SK-N-SH (cell line): ENCODE measurements around the gene TSPAN15. TPM values are rescaled to one million over a fixed set of nuclear protein-coding genes. Genes with fewer than 3 reads are reported as not detected.
A peak's percentile ranks its signal among the peaks of the same experiment; 100 is the strongest.

Source experiments
- CTCF ChIA-PET: fragments of 300-600, 350-600 bp; formaldehyde crosslinking; extraction: SDS; loops from one replicate; lab custom pipeline; 2021; lab: Yijun Ruan, JAX
- POLR2A ChIA-PET: fragments of 350-600 bp; sonication (Branson Sonifier 250); formaldehyde crosslinking; extraction: SDS; loops from one replicate; lab custom pipeline; 2020; ENCODE audit warnings: antibody characterized with exemption, inconsistent platforms; lab: Yijun Ruan, JAX
- DNase-seq: peaks from one replicate; pipeline ENCODE4 v3.0.0; 2012
- H2AFZ ChIP-seq: fragments of 200-600 bp; sonication (generic); 2 replicates; pipeline ENCODE4 v1.8.1; 2016; ENCODE audit warnings: antibody characterized with exemption, mild to moderate bottlenecking, low read depth
- H3F3A ChIP-seq: fragments of 200-600 bp; sonication (generic); replicated peaks from 2 replicates; pipeline ENCODE3; 2016; ENCODE audit warnings: antibody characterized with exemption, mild to moderate bottlenecking; ENCODE audit not compliant: insufficient read depth
- H3K27ac ChIP-seq, 2 experiments: fragments of 200-500 bp in 1 of 2; fragments of 200-600 bp in 1 of 2; sonication (Bioruptor generic) in 1 of 2; sonication (generic), shearing (Covaris generic) in 1 of 2; 2 replicates each; pipeline versions ENCODE4 v1.5.1 to v1.6.1; 2014 to 2016; ENCODE audit warnings: low read depth in 2 of 2, inconsistent platforms in 1 of 2, low read length in 1 of 2, mild to moderate bottlenecking in 1 of 2, mixed read lengths in 1 of 2
- H3K27me3 ChIP-seq: fragments of 200-600 bp; sonication (generic), shearing (Covaris generic); 2 replicates; pipeline ENCODE4 v1.6.1; 2016; ENCODE audit warnings: mixed run types; ENCODE audit not compliant: insufficient read depth
- H3K36me3 ChIP-seq, 2 experiments: fragments of 200-500 bp in 1 of 2; fragments of 200-600 bp in 1 of 2; sonication (Bioruptor generic) in 1 of 2; sonication (generic) in 1 of 2; replicated peaks in 1 of 2; 2 replicates each; pipeline versions ENCODE3 to v1.5.1; 2014 to 2016; ENCODE audit warnings: low read length in 1 of 2, mild to moderate bottlenecking in 1 of 2; ENCODE audit not compliant: insufficient read depth in 2 of 2, control insufficient read depth in 1 of 2
- H3K4me1 ChIP-seq, 2 experiments: fragments of 200-500 bp in 1 of 2; fragments of 200-600 bp in 1 of 2; sonication (Bioruptor generic) in 1 of 2; sonication (generic), shearing (Covaris generic) in 1 of 2; 2 replicates each; pipeline versions ENCODE4 v1.5.1 to v1.6.1; 2014 to 2016; ENCODE audit warnings: low read depth in 1 of 2, low read length in 1 of 2, mixed run types in 1 of 2; ENCODE audit not compliant: insufficient read depth in 2 of 2, control insufficient read depth in 1 of 2
- H3K4me2 ChIP-seq: fragments of 200-600 bp; sonication (generic), shearing (Covaris generic); 2 replicates; pipeline ENCODE4 v1.6.1; 2017; ENCODE audit warnings: mixed run types
- H3K4me3 ChIP-seq, 2 experiments: fragments of 200-500 bp in 1 of 2; fragments of 200-600 bp in 1 of 2; sonication (Bioruptor generic) in 1 of 2; sonication (generic), shearing (Covaris generic) in 1 of 2; 2 replicates each; pipeline versions ENCODE4 v1.5.1 to v1.8.1; 2014 to 2016; ENCODE audit warnings: low read depth in 2 of 2, inconsistent platforms in 1 of 2, low read length in 1 of 2, mild to moderate bottlenecking in 1 of 2, mixed read lengths in 1 of 2, moderate library complexity in 1 of 2
- H3K79me2 ChIP-seq: fragments of 200-600 bp; sonication (generic); 2 replicates; pipeline ENCODE4 v1.8.1; 2017; ENCODE audit warnings: mild to moderate bottlenecking; ENCODE audit not compliant: insufficient read depth
- H3K9ac ChIP-seq: fragments of 200-600 bp; sonication (generic); 2 replicates; pipeline ENCODE4 v1.6.1; 2017; ENCODE audit warnings: mixed run types
- H3K9me2 ChIP-seq: fragments of 200-600 bp; sonication (generic); 2 replicates; pipeline ENCODE4 v1.6.1; 2017; ENCODE audit warnings: mixed run types
- H3K9me3 ChIP-seq: fragments of 200-600 bp; sonication (generic); 2 replicates; pipeline ENCODE4 v1.6.1; 2017; ENCODE audit warnings: mixed run types, mild to moderate bottlenecking, moderate library complexity
- H4K20me1 ChIP-seq: fragments of 200-600 bp; sonication (generic); 2 replicates; pipeline ENCODE4 v1.6.1; 2017; ENCODE audit warnings: mild to moderate bottlenecking, mixed run types; ENCODE audit not compliant: insufficient read depth
- EP300 ChIP-seq, 2 experiments: IDR thresholded peaks; 2 replicates each; pipeline versions ENCODE4 v1.4.0 to v1.6.1; 2012; ENCODE audit warnings: borderline replicate concordance in 1 of 2, low read depth in 1 of 2, low read length in 1 of 2
- FOSL2 ChIP-seq: IDR thresholded peaks from 2 replicates; pipeline ENCODE4 v1.4.0; 2012; ENCODE audit warnings: low read depth, mild to moderate bottlenecking, moderate library complexity, borderline replicate concordance
- GATA2 ChIP-seq: sonication (generic); formaldehyde crosslinking; IDR thresholded peaks from 2 replicates; pipeline ENCODE4 v1.5.0; 2020; ENCODE audit warnings: mild to moderate bottlenecking, missing genetic modification reagents
- JUND ChIP-seq: IDR thresholded peaks from 2 replicates; pipeline ENCODE4 v1.4.0; 2012
- MEF2A ChIP-seq: IDR thresholded peaks from 2 replicates; pipeline ENCODE4 v1.4.0; 2012; ENCODE audit warnings: low read depth, borderline replicate concordance
- NRF1 ChIP-seq: IDR thresholded peaks from 2 replicates; pipeline ENCODE4 v1.6.1; 2012; ENCODE audit warnings: low read depth, mild to moderate bottlenecking, low read length
- RAD21 ChIP-seq: IDR thresholded peaks from 2 replicates; pipeline ENCODE4 v1.6.1; 2012; ENCODE audit warnings: mild to moderate bottlenecking, low read length
- RFX5 ChIP-seq: IDR thresholded peaks from 2 replicates; pipeline ENCODE4 v1.6.1; 2012; ENCODE audit warnings: mild to moderate bottlenecking, improper control_type of control experiment, low read length
- SIN3A ChIP-seq: IDR thresholded peaks from 2 replicates; pipeline ENCODE4 v1.6.1; 2012; ENCODE audit warnings: low read depth, mild to moderate bottlenecking, low read length, moderate library complexity, borderline replicate concordance
- TAF1 ChIP-seq: IDR thresholded peaks from 2 replicates; pipeline ENCODE4 v1.6.1; 2012; ENCODE audit warnings: low read depth, mild to moderate bottlenecking, low read length, moderate library complexity, borderline replicate concordance
- TCF12 ChIP-seq: IDR thresholded peaks from 2 replicates; pipeline ENCODE4 v1.4.0; 2012
- TEAD4 ChIP-seq: IDR thresholded peaks from 2 replicates; pipeline ENCODE4 v1.4.0; 2012; ENCODE audit warnings: mild to moderate bottlenecking, borderline replicate concordance; ENCODE audit not compliant: insufficient read depth
- YY1 ChIP-seq: IDR thresholded peaks from 2 replicates; pipeline ENCODE4 v1.4.0; 2012; ENCODE audit warnings: low read depth, mild to moderate bottlenecking
- WGBS: methylation state at CpG from one replicate; pipeline ENCODE4 v1.1.6; 2017; ENCODE audit warnings: low lambda C conversion rate; 5-methylcytosine and 5-hydroxymethylcytosine counted together
- polyA plus RNA-seq, 3 experiments: library from polyadenylated mRNA; depleted of rRNA; stranded (reverse); fragments of >200 nt; gene quantifications; 2 replicates each; pipeline ENCODE4 v1.2.3, GENCODE V29; 2012
- TF ChIP-seq, protein P1 (sequence below): fragments of 150-350 bp; IDR thresholded peaks from 2 replicates; pipeline ENCODE4 v1.6.1; 2016; ENCODE audit warnings: mild to moderate bottlenecking, low read depth, low read length
- TF ChIP-seq, protein P2 (sequence below): IDR thresholded peaks from 2 replicates; pipeline ENCODE4 v1.4.0; 2012; ENCODE audit warnings: low read depth, borderline replicate concordance
- TF ChIP-seq, protein P3 (sequence below): IDR thresholded peaks from 2 replicates; pipeline ENCODE4; 2012
- TF ChIP-seq, protein P4 (sequence below): IDR thresholded peaks from 2 replicates; pipeline ENCODE4 v1.6.1; 2012; ENCODE audit warnings: mild to moderate bottlenecking, low read depth, low read length, moderate library complexity
- TF ChIP-seq, protein P5 (sequence below): IDR thresholded peaks from 2 replicates; pipeline ENCODE4 v1.4.0; 2012; ENCODE audit warnings: low read depth, borderline replicate concordance
- TF ChIP-seq, protein P6 (sequence below): IDR thresholded peaks from 2 replicates; pipeline ENCODE4 v1.4.0; 2012; ENCODE audit warnings: low read depth

Gene TSPAN15
- polyA plus RNA-seq, 1 of the 3 experiments (the other 2 are of a cell fraction): 8.5 TPM

DNA sequence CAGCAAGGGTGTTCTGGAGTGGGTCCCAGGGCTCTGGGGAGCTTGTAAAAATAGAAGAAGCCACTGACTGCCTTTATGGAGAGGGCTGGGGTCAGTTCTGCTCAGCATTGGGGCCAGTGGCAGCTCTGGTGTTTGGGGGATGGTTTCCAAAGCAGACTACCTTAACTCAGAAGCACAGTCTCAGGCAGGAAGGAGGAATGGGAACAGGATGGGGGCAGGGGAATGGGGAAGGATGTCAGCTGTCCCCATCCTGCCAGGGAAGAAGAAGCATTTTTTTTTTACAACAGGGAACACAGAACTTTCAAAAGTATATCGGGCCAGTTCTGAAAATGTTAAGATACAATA is 28.8 kb downstream of the TSPAN15 start:
- H3K4me3 ChIP-seq: no peak overlapping the region
- H3K4me1 ChIP-seq: peaks cover 6 to 18% of the 10 kb centered on the region in 2 experiments; a peak in 2 of 4 replicates
- no peak for TF ChIP-seq SIN3A
- TF ChIP-seq, protein P1, sequence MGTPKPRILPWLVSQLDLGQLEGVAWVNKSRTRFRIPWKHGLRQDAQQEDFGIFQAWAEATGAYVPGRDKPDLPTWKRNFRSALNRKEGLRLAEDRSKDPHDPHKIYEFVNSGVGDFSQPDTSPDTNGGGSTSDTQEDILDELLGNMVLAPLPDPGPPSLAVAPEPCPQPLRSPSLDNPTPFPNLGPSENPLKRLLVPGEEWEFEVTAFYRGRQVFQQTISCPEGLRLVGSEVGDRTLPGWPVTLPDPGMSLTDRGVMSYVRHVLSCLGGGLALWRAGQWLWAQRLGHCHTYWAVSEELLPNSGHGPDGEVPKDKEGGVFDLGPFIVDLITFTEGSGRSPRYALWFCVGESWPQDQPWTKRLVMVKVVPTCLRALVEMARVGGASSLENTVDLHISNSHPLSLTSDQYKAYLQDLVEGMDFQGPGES: no peak
- no peak for TF ChIP-seq TEAD4
- no peak for TF ChIP-seq YY1
- TF ChIP-seq MEF2A: no peak
- no peak for TF ChIP-seq FOSL2
- no peak for TF ChIP-seq TCF12
- TF ChIP-seq, protein P2, sequence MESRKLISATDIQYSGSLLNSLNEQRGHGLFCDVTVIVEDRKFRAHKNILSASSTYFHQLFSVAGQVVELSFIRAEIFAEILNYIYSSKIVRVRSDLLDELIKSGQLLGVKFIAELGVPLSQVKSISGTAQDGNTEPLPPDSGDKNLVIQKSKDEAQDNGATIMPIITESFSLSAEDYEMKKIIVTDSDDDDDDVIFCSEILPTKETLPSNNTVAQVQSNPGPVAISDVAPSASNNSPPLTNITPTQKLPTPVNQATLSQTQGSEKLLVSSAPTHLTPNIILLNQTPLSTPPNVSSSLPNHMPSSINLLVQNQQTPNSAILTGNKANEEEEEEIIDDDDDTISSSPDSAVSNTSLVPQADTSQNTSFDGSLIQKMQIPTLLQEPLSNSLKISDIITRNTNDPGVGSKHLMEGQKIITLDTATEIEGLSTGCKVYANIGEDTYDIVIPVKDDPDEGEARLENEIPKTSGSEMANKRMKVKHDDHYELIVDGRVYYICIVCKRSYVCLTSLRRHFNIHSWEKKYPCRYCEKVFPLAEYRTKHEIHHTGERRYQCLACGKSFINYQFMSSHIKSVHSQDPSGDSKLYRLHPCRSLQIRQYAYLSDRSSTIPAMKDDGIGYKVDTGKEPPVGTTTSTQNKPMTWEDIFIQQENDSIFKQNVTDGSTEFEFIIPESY: no peak
- TF ChIP-seq RAD21: no peak
- TF ChIP-seq, protein P3, sequence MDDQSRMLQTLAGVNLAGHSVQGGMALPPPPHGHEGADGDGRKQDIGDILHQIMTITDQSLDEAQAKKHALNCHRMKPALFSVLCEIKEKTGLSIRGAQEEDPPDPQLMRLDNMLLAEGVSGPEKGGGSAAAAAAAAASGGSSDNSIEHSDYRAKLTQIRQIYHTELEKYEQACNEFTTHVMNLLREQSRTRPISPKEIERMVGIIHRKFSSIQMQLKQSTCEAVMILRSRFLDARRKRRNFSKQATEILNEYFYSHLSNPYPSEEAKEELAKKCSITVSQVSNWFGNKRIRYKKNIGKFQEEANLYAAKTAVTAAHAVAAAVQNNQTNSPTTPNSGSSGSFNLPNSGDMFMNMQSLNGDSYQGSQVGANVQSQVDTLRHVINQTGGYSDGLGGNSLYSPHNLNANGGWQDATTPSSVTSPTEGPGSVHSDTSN: no peak
- TF ChIP-seq, protein P4, sequence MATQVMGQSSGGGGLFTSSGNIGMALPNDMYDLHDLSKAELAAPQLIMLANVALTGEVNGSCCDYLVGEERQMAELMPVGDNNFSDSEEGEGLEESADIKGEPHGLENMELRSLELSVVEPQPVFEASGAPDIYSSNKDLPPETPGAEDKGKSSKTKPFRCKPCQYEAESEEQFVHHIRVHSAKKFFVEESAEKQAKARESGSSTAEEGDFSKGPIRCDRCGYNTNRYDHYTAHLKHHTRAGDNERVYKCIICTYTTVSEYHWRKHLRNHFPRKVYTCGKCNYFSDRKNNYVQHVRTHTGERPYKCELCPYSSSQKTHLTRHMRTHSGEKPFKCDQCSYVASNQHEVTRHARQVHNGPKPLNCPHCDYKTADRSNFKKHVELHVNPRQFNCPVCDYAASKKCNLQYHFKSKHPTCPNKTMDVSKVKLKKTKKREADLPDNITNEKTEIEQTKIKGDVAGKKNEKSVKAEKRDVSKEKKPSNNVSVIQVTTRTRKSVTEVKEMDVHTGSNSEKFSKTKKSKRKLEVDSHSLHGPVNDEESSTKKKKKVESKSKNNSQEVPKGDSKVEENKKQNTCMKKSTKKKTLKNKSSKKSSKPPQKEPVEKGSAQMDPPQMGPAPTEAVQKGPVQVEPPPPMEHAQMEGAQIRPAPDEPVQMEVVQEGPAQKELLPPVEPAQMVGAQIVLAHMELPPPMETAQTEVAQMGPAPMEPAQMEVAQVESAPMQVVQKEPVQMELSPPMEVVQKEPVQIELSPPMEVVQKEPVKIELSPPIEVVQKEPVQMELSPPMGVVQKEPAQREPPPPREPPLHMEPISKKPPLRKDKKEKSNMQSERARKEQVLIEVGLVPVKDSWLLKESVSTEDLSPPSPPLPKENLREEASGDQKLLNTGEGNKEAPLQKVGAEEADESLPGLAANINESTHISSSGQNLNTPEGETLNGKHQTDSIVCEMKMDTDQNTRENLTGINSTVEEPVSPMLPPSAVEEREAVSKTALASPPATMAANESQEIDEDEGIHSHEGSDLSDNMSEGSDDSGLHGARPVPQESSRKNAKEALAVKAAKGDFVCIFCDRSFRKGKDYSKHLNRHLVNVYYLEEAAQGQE: no peak
- TF ChIP-seq, protein P5, sequence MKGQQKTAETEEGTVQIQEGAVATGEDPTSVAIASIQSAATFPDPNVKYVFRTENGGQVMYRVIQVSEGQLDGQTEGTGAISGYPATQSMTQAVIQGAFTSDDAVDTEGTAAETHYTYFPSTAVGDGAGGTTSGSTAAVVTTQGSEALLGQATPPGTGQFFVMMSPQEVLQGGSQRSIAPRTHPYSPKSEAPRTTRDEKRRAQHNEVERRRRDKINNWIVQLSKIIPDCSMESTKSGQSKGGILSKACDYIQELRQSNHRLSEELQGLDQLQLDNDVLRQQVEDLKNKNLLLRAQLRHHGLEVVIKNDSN: no peak
- no peak for TF ChIP-seq JUND
- no peak for TF ChIP-seq NRF1
- no peak for TF ChIP-seq GATA2 (CRISPR knock-in tag)
- TF ChIP-seq, protein P6, sequence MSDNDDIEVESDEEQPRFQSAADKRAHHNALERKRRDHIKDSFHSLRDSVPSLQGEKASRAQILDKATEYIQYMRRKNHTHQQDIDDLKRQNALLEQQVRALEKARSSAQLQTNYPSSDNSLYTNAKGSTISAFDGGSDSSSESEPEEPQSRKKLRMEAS: no peak
- TF ChIP-seq EP300 (IDR thresholded peaks at IDR 0.05; ENCODE audit: borderline replicate concordance in 1 of 2, low read depth in 1 of 2, low read length in 1 of 2): no peak
- no peak for TF ChIP-seq RFX5
- TF ChIP-seq TAF1: no peak
- H3K79me2 ChIP-seq: no peaks in the 10 kb centered on the region
- ChIA-PET POLR2A (no interaction called here), CTCF (interaction anchor here (1.2 to 2.3 kb wide), 2 partner anchors 15 to 28 kb away, joined by 5 to 6 read pairs; no protein-coding TSS in a partner anchor)
- DNase-seq: no peak
- no peaks in the 10 kb centered on the region for H3K9me3 ChIP-seq
- H3K27ac ChIP-seq: peak overlapping the region in 1 of 2 experiments; percentile 50; a peak in 1 of 4 replicates
- peaks cover 3% of the 10 kb centered on the region for H3F3A ChIP-seq
- H3K9me2 ChIP-seq: no peaks in the 10 kb centered on the region
- no peak overlapping the region for H3K9ac ChIP-seq
- H3K36me3 ChIP-seq: no peaks in the 10 kb centered on the region
- H4K20me1 ChIP-seq: no peaks in the 10 kb centered on the region
- no peaks in the 10 kb centered on the region for H3K27me3 ChIP-seq
- H3K4me2 ChIP-seq: 0 out of 2 replicates have a peak overlapping the region, but pooled peaks have one; percentile 15
- 94% methylated on average over 1 of the region's 1 CpG for WGBS
- no peak overlapping the region for H2AFZ ChIP-seq
